ENCODE results near the gene MGAT1.
A peak's percentile ranks its signal among the peaks of the same experiment; 100 is the strongest.
"Not testable (repeated sequence)": the region's sequence is repeated elsewhere in the genome, so short reads cannot be mapped to it uniquely, and the experiment has no call there.

Gene MGAT1

GRCh38 chr5:180791611-180792213 lies 10.9 kb downstream of the MGAT1 start:
- TF ChIP-seq, protein P1, sequence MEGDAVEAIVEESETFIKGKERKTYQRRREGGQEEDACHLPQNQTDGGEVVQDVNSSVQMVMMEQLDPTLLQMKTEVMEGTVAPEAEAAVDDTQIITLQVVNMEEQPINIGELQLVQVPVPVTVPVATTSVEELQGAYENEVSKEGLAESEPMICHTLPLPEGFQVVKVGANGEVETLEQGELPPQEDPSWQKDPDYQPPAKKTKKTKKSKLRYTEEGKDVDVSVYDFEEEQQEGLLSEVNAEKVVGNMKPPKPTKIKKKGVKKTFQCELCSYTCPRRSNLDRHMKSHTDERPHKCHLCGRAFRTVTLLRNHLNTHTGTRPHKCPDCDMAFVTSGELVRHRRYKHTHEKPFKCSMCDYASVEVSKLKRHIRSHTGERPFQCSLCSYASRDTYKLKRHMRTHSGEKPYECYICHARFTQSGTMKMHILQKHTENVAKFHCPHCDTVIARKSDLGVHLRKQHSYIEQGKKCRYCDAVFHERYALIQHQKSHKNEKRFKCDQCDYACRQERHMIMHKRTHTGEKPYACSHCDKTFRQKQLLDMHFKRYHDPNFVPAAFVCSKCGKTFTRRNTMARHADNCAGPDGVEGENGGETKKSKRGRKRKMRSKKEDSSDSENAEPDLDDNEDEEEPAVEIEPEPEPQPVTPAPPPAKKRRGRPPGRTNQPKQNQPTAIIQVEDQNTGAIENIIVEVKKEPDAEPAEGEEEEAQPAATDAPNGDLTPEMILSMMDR (IDR thresholded peaks at IDR 0.05; ENCODE audit: poor library complexity, severe bottlenecking), result no peak
- Histone ChIP-seq H3K9me3 (ENCODE audit: severe bottlenecking) (no peaks in the 10 kb centered on the region), H3K27ac (ENCODE audit: poor library complexity, severe bottlenecking) (no peak overlapping the region), H3K4me1 (ENCODE audit: insufficient read depth, poor library complexity, severe bottlenecking) (no peaks in the 10 kb centered on the region), H3K4me3 (ENCODE audit: severe bottlenecking) (no peak overlapping the region), H3K36me3 (ENCODE audit: low read depth) (peaks cover 71% of the 10 kb centered on the region), H3K27me3 (ENCODE audit: insufficient read depth, poor library complexity, severe bottlenecking) (no peaks in the 10 kb centered on the region)
- DNase-seq (ENCODE audit: low spot score) (no peak), ATAC-seq (ENCODE audit: low read depth) (no peak)

DNA sequence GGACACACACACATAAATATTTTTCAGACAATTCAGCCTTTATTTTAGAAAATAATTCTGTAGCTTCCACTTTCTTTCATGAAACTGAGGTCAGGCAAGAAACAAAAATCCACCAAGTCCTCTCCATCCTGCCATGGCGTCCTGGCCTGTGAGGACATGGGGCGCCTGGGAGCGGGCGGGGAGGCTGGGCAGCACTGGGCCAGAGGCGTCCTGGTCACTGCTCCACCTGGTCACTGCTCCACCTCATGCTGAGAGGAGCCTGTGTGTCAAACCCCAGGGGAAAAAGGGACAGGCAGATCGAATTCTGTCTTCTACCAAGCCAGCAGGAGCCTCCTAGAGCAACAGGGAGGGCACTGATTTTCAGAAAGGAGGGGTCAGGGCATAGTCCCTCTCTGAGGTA lies 12.1 kb downstream of the MGAT1 start:
- Histone ChIP-seq H3K4me3 (ENCODE audit: severe bottlenecking) (no peak overlapping the region), H3K27me3 (ENCODE audit: insufficient read depth, poor library complexity, severe bottlenecking) (no peaks in the 10 kb centered on the region), H3K4me1 (ENCODE audit: insufficient read depth, poor library complexity, severe bottlenecking) (peaks cover 10% of the 10 kb centered on the region), H3K36me3 (ENCODE audit: low read depth) (peaks cover 61% of the 10 kb centered on the region), H3K27ac (ENCODE audit: poor library complexity, severe bottlenecking) (no peak overlapping the region), H3K9me3 (ENCODE audit: severe bottlenecking) (no peaks in the 10 kb centered on the region)
- TF ChIP-seq, protein P1 (IDR thresholded peaks at IDR 0.05; ENCODE audit: poor library complexity, severe bottlenecking), result no peak
- peak; percentile 66 for DNase-seq (ENCODE audit: low spot score)
- no peak for ATAC-seq (ENCODE audit: low read depth)

- H3K4me1 ChIP-seq (ENCODE audit: insufficient read depth, poor library complexity, severe bottlenecking), result peaks cover 15% of the 10 kb centered on the region
- no peak for ATAC-seq (ENCODE audit: low read depth)
- peaks cover 56% of the 10 kb centered on the region for H3K36me3 ChIP-seq (ENCODE audit: low read depth)
Measured at GRCh38 chr5:180790020-180790419, 12.6 kb downstream of the MGAT1 start.

GRCh38 chr5:180788651-180789410 lies 13.8 kb downstream of the MGAT1 start:
- not testable (repeated sequence) for H3K27me3 ChIP-seq (ENCODE audit: insufficient read depth, poor library complexity, severe bottlenecking); H3K27ac ChIP-seq (ENCODE audit: poor library complexity, severe bottlenecking); DNase-seq (ENCODE audit: low spot score); ATAC-seq (ENCODE audit: low read depth); H3K4me3 ChIP-seq (ENCODE audit: severe bottlenecking); H3K9me3 ChIP-seq (ENCODE audit: severe bottlenecking)
- Histone ChIP-seq H3K36me3 (ENCODE audit: low read depth) (peaks cover 47% of the 10 kb centered on the region), H3K4me1 (ENCODE audit: insufficient read depth, poor library complexity, severe bottlenecking) (peaks cover 23% of the 10 kb centered on the region)

More at GRCh38 chr5:180790020-180790419, 12.6 kb downstream of the MGAT1 start:
- Histone ChIP-seq H3K9me3 (ENCODE audit: severe bottlenecking) (no peaks in the 10 kb centered on the region), H3K27ac (ENCODE audit: poor library complexity, severe bottlenecking) (no peak overlapping the region), H3K4me3 (ENCODE audit: severe bottlenecking) (no peak overlapping the region), H3K27me3 (ENCODE audit: insufficient read depth, poor library complexity, severe bottlenecking) (no peaks in the 10 kb centered on the region)
- TF ChIP-seq, protein P1 (IDR thresholded peaks at IDR 0.05; ENCODE audit: poor library complexity, severe bottlenecking), result peak; percentile 26
- peak; percentile 57 for DNase-seq (ENCODE audit: low spot score)

GRCh38 chr5:180787711-180788431 lies 14.7 kb downstream of the MGAT1 start:
- no peaks in the 10 kb centered on the region for H3K27me3 ChIP-seq (ENCODE audit: insufficient read depth, poor library complexity, severe bottlenecking)
- TF ChIP-seq, protein P1 (IDR thresholded peaks at IDR 0.05; ENCODE audit: poor library complexity, severe bottlenecking), result no peak
- H3K36me3 ChIP-seq (ENCODE audit: low read depth), result peaks cover 40% of the 10 kb centered on the region
- no peaks in the 10 kb centered on the region for H3K9me3 ChIP-seq (ENCODE audit: severe bottlenecking)
- H3K27ac ChIP-seq (ENCODE audit: poor library complexity, severe bottlenecking), result no peak overlapping the region
- no peak overlapping the region for H3K4me3 ChIP-seq (ENCODE audit: severe bottlenecking)
- H3K4me1 ChIP-seq (ENCODE audit: insufficient read depth, poor library complexity, severe bottlenecking), result peaks cover 23% of the 10 kb centered on the region
- no peak for ATAC-seq (ENCODE audit: low read depth)
- DNase-seq (ENCODE audit: low spot score), result no peak
